ENCODE measurements around the gene NCAN.

DNA sequence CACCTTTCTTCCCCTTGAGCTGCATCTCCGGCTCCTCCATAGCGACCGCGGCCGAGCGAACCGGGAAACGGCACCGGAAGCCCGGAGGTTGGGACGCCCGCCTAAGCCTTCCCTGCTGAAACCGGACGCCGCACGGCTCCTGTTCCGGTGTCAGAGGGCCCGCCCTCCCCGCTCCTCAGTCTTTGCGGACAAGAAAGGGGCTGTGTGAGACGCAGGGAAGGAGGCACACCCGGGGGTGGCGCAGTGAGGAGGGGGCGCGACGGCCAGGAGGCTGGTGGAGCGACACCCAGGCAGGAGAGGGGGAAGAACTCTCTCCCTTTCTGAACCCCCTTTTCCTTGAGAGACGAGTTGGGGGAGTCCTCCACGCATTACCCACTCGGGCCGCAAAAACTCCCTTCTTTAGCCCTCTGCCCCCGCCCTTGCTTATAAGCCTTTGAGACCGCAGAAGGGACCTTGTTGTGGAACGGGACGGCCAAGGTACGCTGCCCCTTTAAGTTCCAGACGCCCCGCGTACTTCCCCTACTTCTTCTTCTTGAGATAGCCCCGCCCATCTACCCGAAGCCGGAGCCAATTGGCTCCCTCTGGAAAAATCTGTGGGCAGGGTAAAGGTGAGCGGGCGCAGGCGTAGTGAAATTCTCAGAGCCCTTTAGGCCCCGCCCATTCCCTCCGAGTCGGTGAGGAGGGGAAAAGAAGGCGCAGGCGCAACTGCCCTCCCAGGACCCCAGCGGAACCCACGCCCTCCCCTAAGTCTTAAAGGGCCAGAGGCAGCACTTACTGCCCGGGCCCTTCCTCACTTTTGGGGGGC, 19.5 kb upstream of the NCAN start, which contains the start of the genes BORCS8 and RFXANK:
- no peak for TF ChIP-seq CTCF (IDR thresholded peaks at IDR 0.05; ENCODE audit: low read depth, low read length)
- peak; percentile 55 for TF ChIP-seq POLR2A (IDR thresholded peaks at IDR 0.05; ENCODE audit: extremely low read depth, insufficient read length)
- peak; percentile 16; the same call in 1 of the 2 replicates for TF ChIP-seq MYC (IDR thresholded peaks at IDR 0.05; ENCODE audit: low read depth, low read length)

Data from NB4 (cell line).